NCI-H128 (cell line): ENCODE measurements around the gene KCNH3.
"Not testable (repeated sequence)": the region's sequence is repeated elsewhere in the genome, so short reads cannot be mapped to it uniquely, and the experiment has no call there.

Experiments
- DNase-seq: peaks from one replicate; lab custom pipeline; 2025; ENCODE audit not compliant: unreplicated experiment; lab: John Stamatoyannopoulos, UW

The KCNH3 gene

GRCh38 chr12:49584591-49584990 lies 45.8 kb downstream of the KCNH3 start:
- DNase-seq = no peak

GRCh38 chr12:49585477-49586459 lies 46.9 kb downstream of the KCNH3 start:
- no peak for DNase-seq

- no peak for DNase-seq
Measured at GRCh38 chr12:49587174-49587908, 48.5 kb downstream of the KCNH3 start.

GRCh38 chr12:49588281-49588680 lies 49.5 kb downstream of the KCNH3 start:
- DNase-seq = no peak

GRCh38 chr12:49588721-49589516 lies 50.1 kb downstream of the KCNH3 start:
- DNase-seq = no peak

GRCh38 chr12:49598527-49598926 lies 59.7 kb downstream of the KCNH3 start:
- no peak for DNase-seq

- DNase-seq = no peak
Measured at GRCh38 chr12:49599961-49600360, 61.1 kb downstream of the KCNH3 start.

GRCh38 chr12:49603721-49604120 lies 64.9 kb downstream of the KCNH3 start:
- no peak for DNase-seq

GRCh38 chr12:49604856-49605255 lies 66.0 kb downstream of the KCNH3 start:
- no peak for DNase-seq

- not testable (repeated sequence) for DNase-seq
Measured at GRCh38 chr12:49605539-49605938, 66.7 kb downstream of the KCNH3 start, which contains the start of gene FAM186B. Gene FAM186B, minus strand, starts transcription at chr12:49605639. Its CDS starts 162 bp downstream, at chr12:49605477.
